CD4-positive, CD25-positive, alpha-beta regulatory T cell (primary cell): ENCODE measurements around the gene NEK7. TPM values are rescaled to one million over a fixed set of nuclear protein-coding genes. Genes with fewer than 3 reads are reported as not detected.
A peak's percentile ranks its signal among the peaks of the same experiment; 100 is the strongest.

Source experiments
- ATAC-seq, 2 donors: fragments of 150-1000 bp; cut with Tn5 transposase; one replicate each; pipeline ENCODE4 v1.10.0; 2021; ENCODE audit warnings: low read depth in 2 of 2, moderate number of reproducible peaks in 2 of 2, moderate library complexity in 1 of 2
- DNase-seq, 3 donors: peaks; one replicate each; pipeline versions ENCODE4 v3.0.0 to v3.0.0-alpha.2; 2012 to 2022; ENCODE audit warnings: mixed read lengths in 1 of 3
- H3K27ac ChIP-seq: one replicate; pipeline ENCODE4 v1.7.0; 2013; ENCODE audit warnings: mild to moderate bottlenecking, low read length; ENCODE audit not compliant: insufficient read depth, poor library complexity, severe bottlenecking
- H3K27me3 ChIP-seq: one replicate; pipeline ENCODE4 v1.7.0; 2013; ENCODE audit warnings: low read length; ENCODE audit not compliant: control insufficient read depth, insufficient read depth
- H3K36me3 ChIP-seq: one replicate; pipeline ENCODE4 v1.7.0; 2013; ENCODE audit warnings: mild to moderate bottlenecking, low read length, moderate library complexity; ENCODE audit not compliant: control insufficient read depth, insufficient read depth
- H3K4me1 ChIP-seq: 2 replicates; pipeline ENCODE4 v1.7.0; 2013; ENCODE audit warnings: mild to moderate bottlenecking, low read length; ENCODE audit not compliant: insufficient read depth, control insufficient read depth, poor library complexity, severe bottlenecking
- H3K4me3 ChIP-seq: one replicate; pipeline ENCODE4 v1.7.0; 2013; ENCODE audit warnings: low read depth, mild to moderate bottlenecking, low read length, moderate library complexity
- H3K9me3 ChIP-seq, 2 experiments: 1 replicate in 1 of 2; 2 replicates in 1 of 2; pipeline ENCODE4 v1.7.0; 2013; ENCODE audit warnings: low read length in 2 of 2, mild to moderate bottlenecking in 1 of 2, moderate library complexity in 1 of 2; ENCODE audit not compliant: control insufficient read depth in 2 of 2
- H3K27ac Mint-ChIP-seq, 3 donors: one replicate each; pipeline ENCODE4 v1.8.0; 2020 to 2022; ENCODE audit warnings: mild to moderate bottlenecking in 3 of 3, mixed read lengths in 3 of 3, moderate library complexity in 2 of 3
- H3K27me3 Mint-ChIP-seq: one replicate; pipeline ENCODE4 v1.8.0; 2022; ENCODE audit warnings: mild to moderate bottlenecking, mixed read lengths
- H3K36me3 Mint-ChIP-seq: one replicate; pipeline ENCODE4 v1.8.0; 2020; ENCODE audit warnings: mixed read lengths
- H3K4me1 Mint-ChIP-seq, 4 donors: one replicate each; pipeline ENCODE4 v1.8.0; 2020 to 2022; ENCODE audit warnings: mixed read lengths in 4 of 4, mild to moderate bottlenecking in 1 of 4
- H3K4me3 Mint-ChIP-seq, 4 donors: one replicate each; pipeline ENCODE4 v1.8.0; 2020 to 2022; ENCODE audit warnings: mild to moderate bottlenecking in 4 of 4, mixed read lengths in 4 of 4, moderate library complexity in 3 of 4
- H3K9me3 Mint-ChIP-seq, 7 donors: one replicate each; pipeline ENCODE4 v1.8.0; 2020 to 2022; ENCODE audit warnings: mixed read lengths in 7 of 7, mild to moderate bottlenecking in 3 of 7, moderate library complexity in 2 of 7
- polyA plus RNA-seq, 4 donors: library from polyadenylated mRNA; unstranded; fragments of 300-500 nt; fragmentation: Illumina TruSeq; gene quantifications; one replicate each; pipeline ENCODE4 v1.2.3, GENCODE V29; 2021
- total RNA-seq: library from RNA; stranded (reverse); gene quantifications from one replicate; pipeline ENCODE4 v1.2.3, GENCODE V29; 2022

Gene NEK7
- total and polyA plus RNA-seq, 5 donors from 2014 or later = 37.7 to 61.3 (median 54.3) TPM

DNA sequence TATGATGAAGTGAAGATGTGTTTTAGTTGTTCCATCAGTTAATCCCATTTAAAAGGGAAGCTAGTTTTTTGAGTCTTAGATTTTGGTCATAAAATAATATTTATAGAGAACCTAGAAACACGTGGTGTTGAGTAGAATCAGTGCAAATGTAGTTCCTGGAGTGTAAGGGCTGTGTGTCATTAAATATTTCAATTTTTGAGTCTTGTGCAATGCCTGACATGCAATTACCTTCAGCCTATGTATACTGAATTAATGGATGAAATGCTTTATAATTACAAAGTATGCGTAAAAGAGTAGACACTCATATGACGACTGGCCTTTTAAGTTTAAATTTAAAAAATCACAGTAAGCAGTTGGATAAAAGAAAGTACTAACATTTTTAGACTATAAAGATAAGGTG lies 75.0 kb downstream of the NEK7 start:
- peaks cover 0 to under 1% of the 10 kb centered on the region in 2 experiments for H3K9me3 ChIP-seq
- H3K9me3 Mint-ChIP-seq = peaks cover 0 to 5% (median 2%) of the 10 kb centered on the region in 7 donors
- no peak for DNase-seq
- ATAC-seq = no peak
- no peak overlapping the region for H3K27ac ChIP-seq
- no peaks in the 10 kb centered on the region for H3K4me1 ChIP-seq
- peaks cover 20% of the 10 kb centered on the region for H3K36me3 Mint-ChIP-seq
- H3K4me1 Mint-ChIP-seq = peaks cover 5 to 46% (median 24%) of the 10 kb centered on the region in 4 donors
- no peaks in the 10 kb centered on the region for H3K27me3 ChIP-seq
- peak overlapping the region in 1 of 3 donors; percentile 14 for H3K27ac Mint-ChIP-seq
- H3K27me3 Mint-ChIP-seq = no peaks in the 10 kb centered on the region
- H3K4me3 ChIP-seq = no peak overlapping the region
- peaks cover 14% of the 10 kb centered on the region for H3K36me3 ChIP-seq
- H3K4me3 Mint-ChIP-seq = peak overlapping the region in 1 of 4 donors; percentile 1

DNA sequence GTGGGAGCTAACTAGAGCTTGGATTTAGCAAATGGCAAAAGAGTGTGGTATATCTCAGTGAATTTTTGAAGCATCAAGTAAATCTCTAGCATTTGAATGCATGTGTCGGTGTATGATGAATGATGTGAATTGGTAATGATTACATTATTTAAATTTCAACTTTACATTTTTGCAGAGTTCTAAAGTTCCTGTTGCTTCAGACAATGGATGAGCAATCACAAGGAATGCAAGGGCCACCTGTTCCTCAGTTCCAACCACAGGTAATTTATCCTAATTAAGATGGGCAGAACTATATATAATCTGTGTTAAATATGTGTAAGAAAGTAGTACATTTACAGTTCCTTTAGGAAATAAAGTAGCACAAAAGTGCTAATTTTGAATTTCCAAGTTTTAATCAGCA lies 75.6 kb downstream of the NEK7 start:
- H3K36me3 Mint-ChIP-seq = peaks cover 20% of the 10 kb centered on the region
- H3K27me3 Mint-ChIP-seq = no peaks in the 10 kb centered on the region
- peak overlapping the region in 1 of 4 donors; percentile 8 for H3K4me3 Mint-ChIP-seq
- no peaks in the 10 kb centered on the region for H3K4me1 ChIP-seq
- ATAC-seq (no peak), DNase-seq (no peak)
- peak overlapping the region in 2 of 3 donors; percentile 14 to 16 for H3K27ac Mint-ChIP-seq
- H3K9me3 ChIP-seq = no peaks in the 10 kb centered on the region
- no peaks in the 10 kb centered on the region for H3K27me3 ChIP-seq
- H3K27ac ChIP-seq = no peak overlapping the region
- H3K36me3 ChIP-seq = peaks cover 20% of the 10 kb centered on the region
- no peak overlapping the region for H3K4me3 ChIP-seq
- peaks cover 5 to 46% (median 24%) of the 10 kb centered on the region in 4 donors for H3K4me1 Mint-ChIP-seq
- peaks cover 0 to 5% (median 2%) of the 10 kb centered on the region in 7 donors for H3K9me3 Mint-ChIP-seq

DNA sequence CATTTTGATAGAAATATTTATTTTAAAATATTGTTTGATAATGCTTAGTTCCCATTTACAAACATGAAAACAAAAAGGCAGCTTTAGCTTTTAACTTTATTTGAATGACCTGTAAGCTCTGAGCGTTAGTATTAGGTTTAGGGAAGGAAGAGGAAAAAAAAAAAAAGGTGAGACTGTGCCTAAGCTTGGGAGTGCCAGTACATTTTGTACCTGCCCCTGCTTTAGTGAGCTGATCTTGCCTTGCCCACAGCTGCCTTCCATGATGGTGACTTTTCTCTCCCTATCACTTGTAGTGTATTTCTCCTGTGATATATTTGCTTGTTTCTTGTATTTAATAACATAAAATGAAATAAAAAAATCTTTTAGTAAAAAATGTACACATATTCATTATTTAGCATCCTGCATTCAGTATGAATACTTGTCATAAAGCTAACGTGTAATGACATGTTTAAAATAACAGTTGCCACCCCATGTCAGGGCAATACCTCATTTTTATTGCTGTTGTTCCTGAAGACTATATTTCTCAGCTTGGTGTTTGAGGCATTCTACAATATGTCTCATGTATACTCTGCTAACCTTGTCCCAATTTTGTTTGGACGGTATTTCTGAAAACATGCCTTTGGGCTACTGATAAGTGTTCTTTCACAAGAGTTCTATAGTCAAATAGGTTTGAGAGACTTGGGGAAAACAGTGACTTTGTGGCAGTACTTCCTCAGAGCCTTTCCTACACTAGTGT lies 76.3 kb downstream of the NEK7 start:
- Mint-ChIP-seq H3K4me1 (peaks cover 5 to 46% (median 24%) of the 10 kb centered on the region in 4 donors), H3K27me3 (no peaks in the 10 kb centered on the region), H3K36me3 (peaks cover 20% of the 10 kb centered on the region), H3K4me3 (no peak overlapping the region), H3K9me3 (peaks cover 0 to 5% (median 0%) of the 10 kb centered on the region in 7 donors), H3K27ac (peak overlapping the region in 1 of 3 donors; percentile 16)
- ATAC-seq (no peak), DNase-seq (no peak)
- Histone ChIP-seq H3K27ac (no peak overlapping the region), H3K4me1 (no peaks in the 10 kb centered on the region), H3K9me3 (no peaks in the 10 kb centered on the region), H3K36me3 (peaks cover 24% of the 10 kb centered on the region), H3K27me3 (no peaks in the 10 kb centered on the region), H3K4me3 (no peak overlapping the region)

- Mint-ChIP-seq H3K9me3 (peaks cover 0 to 3% (median 0%) of the 10 kb centered on the region in 7 donors), H3K4me3 (no peak overlapping the region), H3K27ac (no peak overlapping the region), H3K36me3 (peaks cover 19% of the 10 kb centered on the region), H3K27me3 (no peaks in the 10 kb centered on the region), H3K4me1 (peaks cover 5 to 42% (median 23%) of the 10 kb centered on the region in 4 donors)
- H3K4me3 ChIP-seq = peak overlapping the region; percentile 14
- peaks cover 1% of the 10 kb centered on the region for H3K4me1 ChIP-seq
- no peaks in the 10 kb centered on the region for H3K27me3 ChIP-seq
- ATAC-seq (no peak), DNase-seq (no peak)
- H3K27ac ChIP-seq = no peak overlapping the region
- H3K36me3 ChIP-seq = peaks cover 24% of the 10 kb centered on the region
- H3K9me3 ChIP-seq = no peaks in the 10 kb centered on the region
These were observed 77.9 kb downstream of the NEK7 start for GRCh38 chr1:198234520-198235251.

DNA sequence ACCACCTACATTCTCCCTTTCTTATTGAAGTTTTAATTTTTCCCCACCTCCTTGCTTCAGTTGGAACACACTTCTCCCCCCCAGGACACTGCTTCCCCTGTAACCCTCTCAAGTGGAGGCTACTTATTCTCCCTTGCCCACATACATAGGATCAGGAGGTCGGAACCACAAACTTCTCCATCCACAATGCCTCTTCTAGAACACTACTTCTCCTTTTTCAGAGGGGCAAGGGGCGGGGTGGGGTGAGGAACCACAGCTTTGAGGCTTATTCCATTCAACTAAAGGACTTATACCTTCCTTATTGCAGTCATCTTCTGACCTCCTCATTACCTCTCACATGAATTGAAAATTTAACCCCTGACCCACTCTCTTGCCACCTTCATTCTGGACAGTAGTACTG lies 81.3 kb downstream of the NEK7 start:
- Histone ChIP-seq H3K36me3 (peaks cover 22% of the 10 kb centered on the region), H3K4me3 (no peak overlapping the region), H3K27ac (no peak overlapping the region), H3K9me3 (no peaks in the 10 kb centered on the region), H3K4me1 (peaks cover 3% of the 10 kb centered on the region), H3K27me3 (no peaks in the 10 kb centered on the region)
- H3K36me3 Mint-ChIP-seq = peaks cover 15% of the 10 kb centered on the region
- ATAC-seq (no peak), DNase-seq (no peak)
- peaks cover 0 to 3% (median 0%) of the 10 kb centered on the region in 7 donors for H3K9me3 Mint-ChIP-seq
- H3K27ac Mint-ChIP-seq = no peak overlapping the region
- no peak overlapping the region for H3K4me3 Mint-ChIP-seq
- H3K4me1 Mint-ChIP-seq = peaks cover 10 to 47% (median 34%) of the 10 kb centered on the region in 4 donors
- no peaks in the 10 kb centered on the region for H3K27me3 Mint-ChIP-seq

DNA sequence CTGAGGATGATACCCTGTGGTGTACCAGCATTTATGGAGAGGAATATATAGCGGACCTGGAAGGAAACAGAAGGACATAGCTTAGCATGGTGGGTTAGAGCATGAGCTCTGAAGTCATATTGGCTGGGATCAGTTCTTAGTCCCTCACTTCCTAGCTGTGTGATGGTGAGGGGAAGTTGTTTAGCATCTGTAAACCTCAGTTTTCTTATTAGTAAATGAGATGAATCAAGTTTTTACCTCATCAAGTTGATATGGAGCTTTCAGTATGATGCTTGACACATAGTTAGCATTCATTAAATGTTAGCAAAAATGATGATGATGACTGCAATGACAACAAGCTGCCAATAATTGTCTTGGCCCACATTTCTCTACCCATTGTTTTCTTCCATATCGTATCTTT lies 84.8 kb downstream of the NEK7 start:
- peaks cover 3% of the 10 kb centered on the region for H3K4me1 ChIP-seq
- no peak overlapping the region for H3K27ac ChIP-seq
- Mint-ChIP-seq H3K9me3 (peaks cover 0 to 2% (median 0%) of the 10 kb centered on the region in 7 donors), H3K27ac (peak overlapping the region in 1 of 3 donors; percentile 38), H3K4me1 (peaks cover 16 to 58% (median 44%) of the 10 kb centered on the region in 4 donors), H3K36me3 (peaks cover 17% of the 10 kb centered on the region), H3K27me3 (no peaks in the 10 kb centered on the region), H3K4me3 (no peak overlapping the region)
- ATAC-seq (no peak), DNase-seq (no peak)
- no peak overlapping the region for H3K4me3 ChIP-seq
- H3K36me3 ChIP-seq = peaks cover 19% of the 10 kb centered on the region
- H3K9me3 ChIP-seq = no peaks in the 10 kb centered on the region
- no peaks in the 10 kb centered on the region for H3K27me3 ChIP-seq

- peak overlapping the region in 2 of 3 donors; percentile 15 to 21 for H3K27ac Mint-ChIP-seq
- H3K27me3 ChIP-seq = no peaks in the 10 kb centered on the region
- H3K4me3 ChIP-seq = no peak overlapping the region
- peaks cover 24 to 62% (median 47%) of the 10 kb centered on the region in 4 donors for H3K4me1 Mint-ChIP-seq
- no peaks in the 10 kb centered on the region for H3K9me3 ChIP-seq
- peaks cover 0 to 2% (median 0%) of the 10 kb centered on the region in 7 donors for H3K9me3 Mint-ChIP-seq
- no peak overlapping the region for H3K4me3 Mint-ChIP-seq
- H3K36me3 Mint-ChIP-seq = peaks cover 21% of the 10 kb centered on the region
- no peaks in the 10 kb centered on the region for H3K27me3 Mint-ChIP-seq
- ATAC-seq (no peak), DNase-seq (no peak)
- peaks cover 8% of the 10 kb centered on the region for H3K36me3 ChIP-seq
- no peak overlapping the region for H3K27ac ChIP-seq
- H3K4me1 ChIP-seq = peaks cover 1% of the 10 kb centered on the region
These were observed 88.0 kb downstream of the NEK7 start for GRCh38 chr1:198244772-198245171.
